HepG2 (cell line): ENCODE results near the gene NPHS1. TPM values are rescaled to one million over a fixed set of nuclear protein-coding genes. Genes with fewer than 3 reads are reported as not detected.

Source experiments
- HMGXB3 ChIP-seq: sonication (generic); formaldehyde crosslinking; IDR thresholded peaks from 2 replicates; pipeline ENCODE4 v1.4.0; 2020; ENCODE audit warnings: missing genetic modification reagents, borderline replicate concordance
- JDP2 ChIP-seq: sonication (generic); formaldehyde crosslinking; IDR thresholded peaks from 2 replicates; pipeline ENCODE4 v1.8.1; 2022; ENCODE audit warnings: missing genetic modification reagents, borderline replicate concordance
- KDM2A ChIP-seq: sonication (generic); formaldehyde crosslinking; IDR thresholded peaks from 2 replicates; pipeline ENCODE4 v1.4.0; 2020; ENCODE audit warnings: low read depth, missing genetic modification reagents, borderline replicate concordance
- MIER3 ChIP-seq: IDR thresholded peaks from 2 replicates; pipeline ENCODE4 v1.6.1; 2016; ENCODE audit warnings: missing compliant biosample characterization, borderline replicate concordance
- MIXL1 ChIP-seq: IDR thresholded peaks from 2 replicates; pipeline ENCODE4 v1.6.1; 2016
- NFE2L2 ChIP-seq: fragments of 150-350 bp; IDR thresholded peaks from 2 replicates; pipeline ENCODE4 v1.6.1; 2014; ENCODE audit warnings: low read length
- PLRG1 ChIP-seq: fragments of 450-650 bp; conservative IDR thresholded peaks from 2 replicates; pipeline ENCODE4 v1.6.1; 2016
- SATB2 ChIP-seq: sonication (generic); formaldehyde crosslinking; IDR thresholded peaks from 2 replicates; pipeline ENCODE4 v1.5.0; 2020; ENCODE audit warnings: missing genetic modification reagents
- SMAD1 ChIP-seq: sonication (generic); formaldehyde crosslinking; IDR thresholded peaks from 2 replicates; pipeline ENCODE4 v1.4.0; 2020; ENCODE audit warnings: missing genetic modification reagents, low read depth, mild to moderate bottlenecking, borderline replicate concordance
- SRSF1 ChIP-seq: fragments of 200-400 bp; formaldehyde crosslinking; optimal IDR thresholded peaks from 2 replicates; pipeline ENCODE3; 2017; ENCODE audit warnings: mild to moderate bottlenecking, low read depth, low read length, moderate library complexity
- TP53 ChIP-seq: sonication (generic); formaldehyde crosslinking; conservative IDR thresholded peaks from 2 replicates; pipeline ENCODE4 v1.4.0; 2020; ENCODE audit warnings: missing genetic modification reagents
- ZEB1 ChIP-seq: IDR thresholded peaks from 2 replicates; pipeline ENCODE4 v1.6.1; 2012; ENCODE audit warnings: mild to moderate bottlenecking, low read depth, inconsistent platforms; ENCODE audit not compliant: insufficient replicate concordance
- ZMYM2 ChIP-seq: sonication (generic); formaldehyde crosslinking; IDR thresholded peaks from 2 replicates; pipeline ENCODE4 v1.8.0; 2022; ENCODE audit warnings: mild to moderate bottlenecking, missing genetic modification reagents
- ZNF235 ChIP-seq: sonication (generic); formaldehyde crosslinking; IDR thresholded peaks from 2 replicates; pipeline ENCODE4 v1.8.1; 2023; ENCODE audit warnings: mild to moderate bottlenecking, missing genetic modification reagents, borderline replicate concordance
- ZNF362 ChIP-seq: sonication (generic); formaldehyde crosslinking; IDR thresholded peaks from 2 replicates; pipeline ENCODE4 v1.4.0; 2020; ENCODE audit warnings: missing genetic modification reagents, mild to moderate bottlenecking, borderline replicate concordance
- ZNF547 ChIP-seq: sonication (generic); formaldehyde crosslinking; IDR thresholded peaks from 2 replicates; pipeline ENCODE4 v1.5.1; 2020; ENCODE audit warnings: mild to moderate bottlenecking, missing genetic modification reagents
- ZNF564 ChIP-seq: sonication (generic); formaldehyde crosslinking; IDR thresholded peaks from 2 replicates; pipeline ENCODE4 v1.8.1; 2023; ENCODE audit warnings: mild to moderate bottlenecking, missing genetic modification reagents
- ZNF672 ChIP-seq: sonication (generic); formaldehyde crosslinking; IDR thresholded peaks from 2 replicates; pipeline ENCODE4 v1.8.1; 2022; ENCODE audit warnings: missing genetic modification reagents
- polyA plus RNA-seq, 8 experiments: library from polyadenylated mRNA; depleted of rRNA in 3 of 8; stranded (reverse) in 7 of 8; unstranded in 1 of 8; fragments of >200 nt; fragmentation: Illumina TruSeq in 4 of 8; extraction: Trizol in 4 of 8; gene quantifications; 2 replicates each; pipeline versions ENCODE4 v1.2.1 to v1.2.3, GENCODE V29; 2011 to 2016; ENCODE audit warnings: low read depth in 4 of 8, missing spikeins in 1 of 8, mixed read lengths in 1 of 8; ENCODE audit not compliant: insufficient read depth in 1 of 8
- total RNA-seq, 5 experiments: library from RNA; depleted of rRNA; stranded (reverse); fragments of >200 nt; fragmentation: Illumina TruSeq; extraction: Trizol; gene quantifications; 2 replicates each; pipeline ENCODE4 v1.2.3, GENCODE V29; 2016; ENCODE audit warnings: low read depth in 1 of 5
- TF ChIP-seq, protein P1 (sequence below): sonication (generic); formaldehyde crosslinking; IDR thresholded peaks from 2 replicates; pipeline ENCODE4 v1.4.0; 2020; ENCODE audit warnings: missing genetic modification reagents, mild to moderate bottlenecking, borderline replicate concordance
- TF ChIP-seq, protein P2 (sequence below): sonication (generic); formaldehyde crosslinking; conservative IDR thresholded peaks from 2 replicates; pipeline ENCODE4 v1.4.0; 2020; ENCODE audit warnings: missing genetic modification reagents

The NPHS1 gene
- total and polyA plus RNA-seq, 2 of the 13 experiments (the other 11 are each of a cell fraction or from before 2014, with no cell fraction given), result not detected

GRCh38 chr19:35811317-35812219 lies 40.7 kb downstream of the NPHS1 start (continued):
- TF ChIP-seq, protein P1, sequence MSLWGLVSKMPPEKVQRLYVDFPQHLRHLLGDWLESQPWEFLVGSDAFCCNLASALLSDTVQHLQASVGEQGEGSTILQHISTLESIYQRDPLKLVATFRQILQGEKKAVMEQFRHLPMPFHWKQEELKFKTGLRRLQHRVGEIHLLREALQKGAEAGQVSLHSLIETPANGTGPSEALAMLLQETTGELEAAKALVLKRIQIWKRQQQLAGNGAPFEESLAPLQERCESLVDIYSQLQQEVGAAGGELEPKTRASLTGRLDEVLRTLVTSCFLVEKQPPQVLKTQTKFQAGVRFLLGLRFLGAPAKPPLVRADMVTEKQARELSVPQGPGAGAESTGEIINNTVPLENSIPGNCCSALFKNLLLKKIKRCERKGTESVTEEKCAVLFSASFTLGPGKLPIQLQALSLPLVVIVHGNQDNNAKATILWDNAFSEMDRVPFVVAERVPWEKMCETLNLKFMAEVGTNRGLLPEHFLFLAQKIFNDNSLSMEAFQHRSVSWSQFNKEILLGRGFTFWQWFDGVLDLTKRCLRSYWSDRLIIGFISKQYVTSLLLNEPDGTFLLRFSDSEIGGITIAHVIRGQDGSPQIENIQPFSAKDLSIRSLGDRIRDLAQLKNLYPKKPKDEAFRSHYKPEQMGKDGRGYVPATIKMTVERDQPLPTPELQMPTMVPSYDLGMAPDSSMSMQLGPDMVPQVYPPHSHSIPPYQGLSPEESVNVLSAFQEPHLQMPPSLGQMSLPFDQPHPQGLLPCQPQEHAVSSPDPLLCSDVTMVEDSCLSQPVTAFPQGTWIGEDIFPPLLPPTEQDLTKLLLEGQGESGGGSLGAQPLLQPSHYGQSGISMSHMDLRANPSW (CRISPR knock-in tag), result no peak
- no peak for TF ChIP-seq ZNF564 (CRISPR knock-in tag)
- no peak for TF ChIP-seq ZNF362
- TF ChIP-seq PLRG1, result no peak
- TF ChIP-seq MIXL1 (CRISPR knock-in tag), result no peak
- TF ChIP-seq, protein P2, sequence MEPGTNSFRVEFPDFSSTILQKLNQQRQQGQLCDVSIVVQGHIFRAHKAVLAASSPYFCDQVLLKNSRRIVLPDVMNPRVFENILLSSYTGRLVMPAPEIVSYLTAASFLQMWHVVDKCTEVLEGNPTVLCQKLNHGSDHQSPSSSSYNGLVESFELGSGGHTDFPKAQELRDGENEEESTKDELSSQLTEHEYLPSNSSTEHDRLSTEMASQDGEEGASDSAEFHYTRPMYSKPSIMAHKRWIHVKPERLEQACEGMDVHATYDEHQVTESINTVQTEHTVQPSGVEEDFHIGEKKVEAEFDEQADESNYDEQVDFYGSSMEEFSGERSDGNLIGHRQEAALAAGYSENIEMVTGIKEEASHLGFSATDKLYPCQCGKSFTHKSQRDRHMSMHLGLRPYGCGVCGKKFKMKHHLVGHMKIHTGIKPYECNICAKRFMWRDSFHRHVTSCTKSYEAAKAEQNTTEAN (CRISPR knock-in tag), result no peak
- 0 out of 2 replicates have a peak, but pooled peaks have one; percentile 4 for TF ChIP-seq ZNF235 (CRISPR knock-in tag)
- no peak for TF ChIP-seq JDP2 (CRISPR knock-in tag)
- no peak for TF ChIP-seq TP53
- TF ChIP-seq MIER3 (CRISPR knock-in tag), result no peak
- no peak for TF ChIP-seq HMGXB3 (CRISPR knock-in tag)
- 0 out of 2 replicates have a peak, but pooled peaks have one; percentile 21 for TF ChIP-seq SMAD1 (CRISPR knock-in tag)
- TF ChIP-seq NFE2L2, result no peak
- peak; percentile 23 for TF ChIP-seq ZEB1
- TF ChIP-seq SATB2 (CRISPR knock-in tag), result no peak
- no peak for TF ChIP-seq ZNF547 (CRISPR knock-in tag)
- TF ChIP-seq ZNF672 (CRISPR knock-in tag), result no peak
- peak; percentile 53 for TF ChIP-seq SRSF1
- TF ChIP-seq ZMYM2 (CRISPR knock-in tag), result no peak
- 0 out of 2 replicates have a peak, but pooled peaks have one; percentile 19 for TF ChIP-seq KDM2A (CRISPR knock-in tag)
